NCI-H1417 treated with DMSO at 0.1 percent for 48 hours (cell line): ENCODE data around the gene COG7.
A peak's percentile ranks its signal among the peaks of the same experiment; 100 is the strongest.
"Not testable (repeated sequence)": the region's sequence is repeated elsewhere in the genome, so short reads cannot be mapped to it uniquely, and the experiment has no call there.

Experiments used
- DNase-seq: peaks from one replicate; lab custom pipeline; 2025; lab: John Stamatoyannopoulos, UW

Gene COG7

GRCh38 chr16:23452572-23453337 lies at the start of gene COG7:
COG7 (minus strand) TSS chr16:23453189; CDS start chr16:23452994, 195 bp downstream.
- peak; percentile 44 for DNase-seq

GRCh38 chr16:23502466-23502865 lies 49.5 kb upstream of the COG7 start:
- DNase-seq, result no peak

GRCh38 chr16:23501291-23501690 lies 48.3 kb upstream of the COG7 start:
- no peak for DNase-seq

GRCh38 chr16:23500862-23501225 lies 47.9 kb upstream of the COG7 start:
- no peak for DNase-seq

- no peak for DNase-seq
These were observed 47.3 kb upstream of the COG7 start for GRCh38 chr16:23500212-23500861.

- no peak for DNase-seq
These were observed 46.8 kb upstream of the COG7 start for GRCh38 chr16:23499801-23500200.

- DNase-seq, result no peak
These were observed 45.9 kb upstream of the COG7 start for GRCh38 chr16:23498863-23499262.

GRCh38 chr16:23497543-23497868 lies 44.5 kb upstream of the COG7 start:
- DNase-seq, result no peak

- no peak for DNase-seq
These were observed 44.0 kb upstream of the COG7 start for GRCh38 chr16:23496821-23497542.

GRCh38 chr16:23495671-23496070 lies 42.7 kb upstream of the COG7 start:
- DNase-seq, result no peak

GRCh38 chr16:23494188-23494587 lies 41.2 kb upstream of the COG7 start:
- no peak for DNase-seq

- no peak for DNase-seq
These were observed 38.8 kb upstream of the COG7 start for GRCh38 chr16:23491490-23492391.

- no peak for DNase-seq
These were observed 33.5 kb upstream of the COG7 start for GRCh38 chr16:23486480-23486879.

GRCh38 chr16:23485841-23486240 lies 32.9 kb upstream of the COG7 start:
- no peak for DNase-seq

GRCh38 chr16:23485257-23485614 lies 32.2 kb upstream of the COG7 start:
- no peak for DNase-seq

- DNase-seq, result no peak
These were observed 31.7 kb upstream of the COG7 start for GRCh38 chr16:23484510-23485256.

GRCh38 chr16:23483492-23483891 lies 30.5 kb upstream of the COG7 start:
- DNase-seq, result not testable (repeated sequence)

GRCh38 chr16:23482778-23483177 lies 29.8 kb upstream of the COG7 start:
- DNase-seq, result no peak

GRCh38 chr16:23480257-23480656 lies 27.3 kb upstream of the COG7 start:
- DNase-seq, result no peak

GRCh38 chr16:23479138-23479537 lies 26.1 kb upstream of the COG7 start:
- no peak for DNase-seq

- DNase-seq, result no peak
These were observed 25.6 kb upstream of the COG7 start for GRCh38 chr16:23478566-23478965.

- DNase-seq, result no peak
These were observed 23.3 kb upstream of the COG7 start for GRCh38 chr16:23476289-23476688.
